ENCODE measurements around the gene NOL7. TPM values are rescaled to one million over a fixed set of nuclear protein-coding genes. Genes with fewer than 3 reads are reported as not detected.

The NOL7 gene
- 53.8 and 55.1 TPM in 2 replicates for total RNA-seq (ENCODE audit: low replicate concordance)
- long read RNA-seq, transcript NOL7-202 (8 exons, 1,184 nt) = major isoform, 7 of 11 reads
- long read RNA-seq, partial matches to known transcripts = 1 of 11 reads
- long read RNA-seq, other reads (novel, unspliced or antisense) = 2 of 11 reads

DNA sequence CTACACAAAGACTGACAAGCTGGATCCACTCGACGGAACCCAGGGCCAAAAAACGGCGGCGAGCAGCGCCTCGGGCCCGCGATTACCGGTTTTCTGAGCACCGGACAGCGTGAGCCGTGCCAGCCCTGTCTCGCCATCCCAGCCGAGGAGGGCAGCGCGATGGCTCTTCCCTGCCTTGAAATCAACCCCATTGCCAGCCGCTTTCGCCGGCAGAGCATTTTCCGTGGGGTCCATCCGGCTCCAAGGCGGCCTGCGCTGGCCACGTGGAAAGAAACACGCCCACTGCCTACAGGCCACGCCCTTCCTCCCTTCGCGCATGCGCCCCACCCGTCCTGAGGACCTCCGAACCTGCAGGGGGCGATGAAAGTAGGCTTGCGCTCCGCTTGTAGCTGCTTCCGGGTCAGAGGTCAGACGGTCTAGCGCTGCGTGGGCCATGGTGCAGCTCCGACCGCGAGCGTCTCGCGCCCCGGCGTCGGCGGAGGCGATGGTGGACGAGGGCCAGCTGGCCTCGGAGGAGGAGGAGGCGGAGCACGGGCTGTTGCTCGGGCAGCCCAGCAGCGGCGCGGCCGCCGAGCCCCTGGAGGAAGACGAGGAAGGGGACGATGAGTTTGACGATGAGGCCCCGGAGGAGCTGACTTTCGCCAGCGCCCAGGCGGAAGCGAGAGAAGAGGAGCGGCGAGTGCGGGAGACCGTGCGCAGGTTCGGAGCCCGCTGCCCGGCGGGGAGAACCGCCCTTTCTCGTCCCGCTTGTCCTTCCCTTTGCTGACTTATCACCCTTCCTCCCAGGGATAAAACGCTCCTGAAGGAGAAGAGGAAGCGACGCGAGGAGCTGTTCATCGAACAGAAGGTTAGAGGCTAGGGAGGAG, at the start of gene NOL7:
NOL7 (plus strand) TSS at position 410 of the 866 bp plus-strand sequence; CDS start at position 434, 24 bp downstream.
- Mint-ChIP-seq H3K4me1 (ENCODE audit: unreplicated experiment) (peaks cover 37% of the 10 kb centered on the region), H3K4me3 (peak within 1 kb of the TSS; percentile 97), H3K9me3 (no peaks in the 10 kb centered on the region), H3K27me3 (no peaks in the 10 kb centered on the region), H3K27ac (peak within 1 kb of the TSS; percentile 96), H3K36me3 (peaks cover 15% of the 10 kb centered on the region)
- DNase-seq (ENCODE audit: extremely low spot score, unreplicated experiment) = peak; percentile 99
- TF ChIP-seq, protein P1, sequence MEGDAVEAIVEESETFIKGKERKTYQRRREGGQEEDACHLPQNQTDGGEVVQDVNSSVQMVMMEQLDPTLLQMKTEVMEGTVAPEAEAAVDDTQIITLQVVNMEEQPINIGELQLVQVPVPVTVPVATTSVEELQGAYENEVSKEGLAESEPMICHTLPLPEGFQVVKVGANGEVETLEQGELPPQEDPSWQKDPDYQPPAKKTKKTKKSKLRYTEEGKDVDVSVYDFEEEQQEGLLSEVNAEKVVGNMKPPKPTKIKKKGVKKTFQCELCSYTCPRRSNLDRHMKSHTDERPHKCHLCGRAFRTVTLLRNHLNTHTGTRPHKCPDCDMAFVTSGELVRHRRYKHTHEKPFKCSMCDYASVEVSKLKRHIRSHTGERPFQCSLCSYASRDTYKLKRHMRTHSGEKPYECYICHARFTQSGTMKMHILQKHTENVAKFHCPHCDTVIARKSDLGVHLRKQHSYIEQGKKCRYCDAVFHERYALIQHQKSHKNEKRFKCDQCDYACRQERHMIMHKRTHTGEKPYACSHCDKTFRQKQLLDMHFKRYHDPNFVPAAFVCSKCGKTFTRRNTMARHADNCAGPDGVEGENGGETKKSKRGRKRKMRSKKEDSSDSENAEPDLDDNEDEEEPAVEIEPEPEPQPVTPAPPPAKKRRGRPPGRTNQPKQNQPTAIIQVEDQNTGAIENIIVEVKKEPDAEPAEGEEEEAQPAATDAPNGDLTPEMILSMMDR (conservative IDR thresholded peaks at IDR 0.05) = peak; percentile 88

DNA sequence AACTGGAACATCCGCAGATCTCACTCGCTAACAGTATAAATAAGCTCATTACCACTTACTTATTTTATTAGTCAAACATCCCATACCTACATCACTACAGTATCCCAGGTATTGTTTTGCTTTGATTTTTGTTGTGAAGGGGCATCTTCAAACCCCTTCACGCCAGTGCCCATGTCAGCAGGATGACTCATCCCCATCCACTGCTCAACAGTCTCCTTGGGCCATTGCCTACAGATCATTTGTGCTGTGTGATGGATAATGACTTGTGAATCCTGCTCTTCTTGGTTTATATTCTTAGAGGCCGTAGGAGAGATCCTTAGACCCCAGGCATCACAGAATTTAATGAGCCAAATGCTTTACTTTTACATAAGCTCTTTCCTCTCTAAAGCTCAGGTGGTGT, 49.2 kb upstream of the NOL7 start:
- H3K27me3 Mint-ChIP-seq = peaks cover 3% of the 10 kb centered on the region
- H3K4me1 Mint-ChIP-seq (ENCODE audit: unreplicated experiment) = no peaks in the 10 kb centered on the region
- no peak overlapping the region for H3K27ac Mint-ChIP-seq
- TF ChIP-seq, protein P1 (conservative IDR thresholded peaks at IDR 0.05) = no peak
- no peak for DNase-seq (ENCODE audit: extremely low spot score, unreplicated experiment)
- no peaks in the 10 kb centered on the region for H3K9me3 Mint-ChIP-seq
- H3K4me3 Mint-ChIP-seq = no peak overlapping the region
- no peaks in the 10 kb centered on the region for H3K36me3 Mint-ChIP-seq

DNA sequence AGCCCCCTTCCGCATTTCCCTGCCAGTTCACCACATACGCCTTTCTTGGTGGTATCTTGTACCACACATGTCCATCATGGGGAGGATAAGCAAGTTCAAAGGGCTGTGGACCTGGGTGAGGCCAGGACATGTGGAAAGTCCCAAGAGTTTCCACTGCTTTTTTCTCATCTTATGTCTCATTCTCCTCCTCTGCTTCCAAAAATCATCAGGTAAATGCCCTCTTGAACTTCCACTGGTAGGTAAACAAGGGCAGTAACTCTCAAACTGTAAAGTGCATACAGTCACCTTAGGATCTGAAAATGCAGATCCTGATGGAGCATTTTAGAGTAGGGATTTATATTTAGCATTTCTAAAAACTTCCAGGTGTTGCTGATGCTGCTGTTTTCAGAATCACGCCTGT, 48.6 kb upstream of the NOL7 start:
- H3K4me3 Mint-ChIP-seq = no peak overlapping the region
- H3K36me3 Mint-ChIP-seq = no peaks in the 10 kb centered on the region
- H3K27me3 Mint-ChIP-seq = peaks cover 3% of the 10 kb centered on the region
- H3K9me3 Mint-ChIP-seq = no peaks in the 10 kb centered on the region
- H3K4me1 Mint-ChIP-seq (ENCODE audit: unreplicated experiment) = no peaks in the 10 kb centered on the region
- H3K27ac Mint-ChIP-seq = no peak overlapping the region
- TF ChIP-seq, protein P1 (conservative IDR thresholded peaks at IDR 0.05) = no peak
- no peak for DNase-seq (ENCODE audit: extremely low spot score, unreplicated experiment)

DNA sequence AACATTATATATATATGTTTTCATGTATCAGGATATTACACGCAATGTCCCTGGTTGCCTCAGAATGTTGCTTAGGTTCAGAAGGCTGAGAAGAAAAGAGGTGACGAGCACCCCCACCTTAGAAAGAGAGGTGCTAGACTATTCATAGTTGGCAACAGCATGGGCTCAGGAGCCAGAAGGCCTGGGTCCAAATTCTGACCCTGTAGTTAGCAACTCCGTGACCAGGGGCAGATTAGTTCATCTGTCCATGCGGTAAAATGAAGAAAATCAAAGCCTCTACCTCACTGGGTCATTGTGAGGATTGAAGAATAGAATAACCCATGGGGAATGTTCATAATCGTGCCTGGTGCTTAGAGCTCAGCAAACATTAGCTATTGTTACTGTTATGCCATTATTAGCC, 46.2 kb upstream of the NOL7 start:
- TF ChIP-seq, protein P1 (conservative IDR thresholded peaks at IDR 0.05) = no peak
- Mint-ChIP-seq H3K27ac (no peak overlapping the region), H3K36me3 (no peaks in the 10 kb centered on the region), H3K27me3 (peaks cover 3% of the 10 kb centered on the region), H3K4me3 (no peak overlapping the region), H3K4me1 (ENCODE audit: unreplicated experiment) (no peaks in the 10 kb centered on the region), H3K9me3 (no peaks in the 10 kb centered on the region)
- DNase-seq (ENCODE audit: extremely low spot score, unreplicated experiment) = no peak

DNA sequence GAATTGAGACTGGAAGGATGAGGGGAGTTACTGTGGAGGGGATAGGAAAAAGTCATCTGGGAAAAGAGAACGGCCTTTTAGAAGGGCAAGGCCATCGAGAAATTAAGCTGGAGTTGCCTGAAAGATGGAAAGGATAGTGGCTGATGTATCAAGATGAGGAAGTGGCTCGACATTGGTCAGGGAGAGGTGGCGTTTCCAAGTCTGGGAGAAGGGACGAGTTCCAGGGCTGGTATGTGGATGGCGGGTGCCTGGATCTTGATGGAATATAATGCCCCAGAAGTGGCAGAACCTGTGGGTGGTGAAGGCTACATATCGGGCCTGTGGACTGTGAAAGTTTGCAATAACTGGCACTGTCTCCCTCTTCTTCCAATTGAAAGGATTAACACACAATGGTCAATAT, 42.9 kb upstream of the NOL7 start:
- Mint-ChIP-seq H3K4me3 (peak overlapping the region; percentile 90), H3K27ac (peak overlapping the region; percentile 13), H3K9me3 (peaks cover 7% of the 10 kb centered on the region), H3K36me3 (no peaks in the 10 kb centered on the region), H3K27me3 (peaks cover 3% of the 10 kb centered on the region), H3K4me1 (ENCODE audit: unreplicated experiment) (peaks cover 5% of the 10 kb centered on the region)
- no peak for DNase-seq (ENCODE audit: extremely low spot score, unreplicated experiment)
- TF ChIP-seq, protein P1 (conservative IDR thresholded peaks at IDR 0.05) = no peak

Data from type B pancreatic cell (in vitro differentiated cells).